Liver (tissue), 9 donors: ENCODE data around the gene CEACAM16. TPM values are rescaled to one million over a fixed set of nuclear protein-coding genes. Genes with fewer than 3 reads are reported as not detected.
A peak's percentile ranks its signal among the peaks of the same experiment; 100 is the strongest.

Experiments
- DNase-seq: peaks from one replicate; pipeline ENCODE4 v3.0.0-alpha.2; 2017; ENCODE audit warnings: low spot score
- H3K27ac ChIP-seq, 2 donors: one replicate each; pipeline ENCODE4 v1.7.0; 2013; ENCODE audit warnings: inconsistent platforms in 2 of 2, low read length in 2 of 2, control low read depth in 1 of 2, low read depth in 1 of 2, mild to moderate bottlenecking in 1 of 2
- H3K27me3 ChIP-seq, 4 donors: one replicate each; pipeline versions ENCODE4 v1.6.1 to v1.7.0; 2013; ENCODE audit warnings: low read length in 3 of 4, inconsistent platforms in 1 of 4, mild to moderate bottlenecking in 1 of 4, moderate library complexity in 1 of 4; ENCODE audit not compliant: control insufficient read depth in 4 of 4, insufficient read depth in 4 of 4
- H3K36me3 ChIP-seq, 4 donors: one replicate each; pipeline versions ENCODE4 v1.6.1 to v1.7.0; 2013; ENCODE audit warnings: low read length in 3 of 4, mild to moderate bottlenecking in 3 of 4, low read depth in 1 of 4, moderate library complexity in 1 of 4; ENCODE audit not compliant: control insufficient read depth in 4 of 4, insufficient read depth in 3 of 4
- H3K4me1 ChIP-seq, 4 donors: one replicate each; pipeline versions ENCODE4 v1.6.1 to v1.7.0; 2013; ENCODE audit warnings: low read length in 3 of 4, mild to moderate bottlenecking in 3 of 4, moderate library complexity in 1 of 4; ENCODE audit not compliant: control insufficient read depth in 4 of 4, insufficient read depth in 4 of 4
- H3K4me3 ChIP-seq, 3 donors: one replicate each; pipeline versions ENCODE4 v1.6.1 to v1.7.0; 2013; ENCODE audit warnings: low read length in 3 of 3, control low read depth in 1 of 3, low read depth in 1 of 3, mild to moderate bottlenecking in 1 of 3
- H3K9ac ChIP-seq, 2 donors: one replicate each; pipeline ENCODE4 v1.7.0; 2013; ENCODE audit warnings: low read length in 2 of 2, mild to moderate bottlenecking in 2 of 2, moderate library complexity in 2 of 2, control low read depth in 1 of 2, low read depth in 1 of 2
- H3K9me3 ChIP-seq, 4 donors: one replicate each; pipeline versions ENCODE4 v1.6.1 to v1.7.0; 2013; ENCODE audit warnings: low read length in 3 of 4; ENCODE audit not compliant: control insufficient read depth in 4 of 4
- CTCF ChIP-seq: fragments of 150-350 bp; IDR thresholded peaks from 2 replicates; pipeline ENCODE4 v1.5.1; 2017; ENCODE audit warnings: improper control_type of control experiment, low read depth, low read length; ENCODE audit not compliant: missing input control
- EGR1 ChIP-seq, 2 donors: IDR thresholded peaks; 2 replicates each; pipeline ENCODE4 v1.6.1; 2016 to 2018; ENCODE audit warnings: antibody characterized with exemption in 2 of 2, low read depth in 2 of 2
- FOXA1 ChIP-seq: IDR thresholded peaks from 2 replicates; pipeline ENCODE4 v1.6.1; 2016; ENCODE audit warnings: antibody characterized with exemption
- FOXA2 ChIP-seq: IDR thresholded peaks from 2 replicates; pipeline ENCODE4 v1.6.1; 2016; ENCODE audit warnings: antibody characterized with exemption
- GABPA ChIP-seq, 2 donors: IDR thresholded peaks in 1 of 2; conservative IDR thresholded peaks in 1 of 2; 2 replicates each; pipeline ENCODE4 v1.6.1; 2016; ENCODE audit warnings: antibody characterized with exemption in 2 of 2, mild to moderate bottlenecking in 1 of 2, moderate library complexity in 1 of 2
- HNF4A ChIP-seq, 2 donors: conservative IDR thresholded peaks; 2 replicates each; pipeline ENCODE4 v1.6.1; 2016; ENCODE audit warnings: antibody characterized with exemption in 2 of 2, mild to moderate bottlenecking in 2 of 2
- HNF4G ChIP-seq: IDR thresholded peaks from 2 replicates; pipeline ENCODE4 v1.6.1; 2016; ENCODE audit warnings: antibody characterized with exemption
- JUND ChIP-seq, 2 donors: IDR thresholded peaks; 2 replicates each; pipeline ENCODE4 v1.6.1; 2016; ENCODE audit warnings: antibody characterized with exemption in 2 of 2
- NR2F2 ChIP-seq: IDR thresholded peaks from 2 replicates; pipeline ENCODE4 v1.6.1; 2016; ENCODE audit warnings: antibody characterized with exemption
- RAD21 ChIP-seq, 2 donors: IDR thresholded peaks; 2 replicates each; pipeline ENCODE4 v1.6.1; 2016; ENCODE audit warnings: antibody characterized with exemption in 2 of 2, mild to moderate bottlenecking in 2 of 2
- REST ChIP-seq: IDR thresholded peaks from 2 replicates; pipeline ENCODE4 v1.6.1; 2016; ENCODE audit warnings: antibody characterized with exemption, mild to moderate bottlenecking
- RXRA ChIP-seq, 2 donors: IDR thresholded peaks; 2 replicates each; pipeline ENCODE4 v1.6.1; 2017 to 2018; ENCODE audit warnings: antibody characterized with exemption in 2 of 2, mild to moderate bottlenecking in 1 of 2
- SP1 ChIP-seq: IDR thresholded peaks from 2 replicates; pipeline ENCODE4 v1.6.1; 2018; ENCODE audit warnings: antibody characterized with exemption, mild to moderate bottlenecking
- TAF1 ChIP-seq: conservative IDR thresholded peaks from 2 replicates; pipeline ENCODE4 v1.6.1; 2016; ENCODE audit warnings: antibody characterized with exemption, mild to moderate bottlenecking
- YY1 ChIP-seq: IDR thresholded peaks from 2 replicates; pipeline ENCODE4 v1.6.1; 2016; ENCODE audit warnings: antibody characterized with exemption, mild to moderate bottlenecking
- WGBS: extraction: QIAGEN DNeasy Blood & Tissue Kit; methylation state at CpG from one replicate; pipeline ENCODE4 v1.1.7; 2013; 5-methylcytosine and 5-hydroxymethylcytosine counted together
- polyA plus RNA-seq, 2 donors: library from polyadenylated mRNA; stranded (reverse) in 1 of 2; unstranded in 1 of 2; fragments of 200-250 nt in 1 of 2; fragments of >200 nt in 1 of 2; fragmentation: Nextera tagmentation in 1 of 2; extraction: Ambion mirVana in 1 of 2; gene quantifications; one replicate each; pipeline versions ENCODE4 v1.2.1 to v1.2.3, GENCODE V29; 2013 to 2015
- total RNA-seq, 2 donors: library from RNA; depleted of rRNA; stranded (reverse); fragments of >200 nt; gene quantifications; one replicate each; pipeline ENCODE4 v1.2.3, GENCODE V29; 2014
- TF ChIP-seq, protein P1 (sequence below): IDR thresholded peaks from 2 replicates; pipeline ENCODE4 v1.6.1; 2016; ENCODE audit warnings: antibody characterized with exemption
- TF ChIP-seq, protein P2 (sequence below): IDR thresholded peaks from 2 replicates; pipeline ENCODE4 v1.6.1; 2016; ENCODE audit warnings: antibody characterized with exemption
- TF ChIP-seq, protein P3 (sequence below): IDR thresholded peaks from 2 replicates; pipeline ENCODE4 v1.6.1; 2016; ENCODE audit warnings: antibody characterized with exemption
- donor health status: healthy.
- donor health status: healthy.
- donor health status: healthy.
- donor health status: healthy.
- donor health status: healthy.

CEACAM16 gene
- total and polyA plus RNA-seq, 4 donors = 0.09 TPM; not detected in 3

- Histone ChIP-seq H3K36me3 (no peaks in the 10 kb centered on the region), H3K27me3 (no peaks in the 10 kb centered on the region), H3K4me3 (peak overlapping the region in 2 of 3 donors; percentile 10 to 23), H3K4me1 (peaks cover 10 to 46% (median 35%) of the 10 kb centered on the region in 4 donors), H3K9me3 (no peaks in the 10 kb centered on the region), H3K9ac (peak overlapping the region in 1 of 2 donors; percentile 5), H3K27ac (peak overlapping the region; percentile 90 to 97)
- no peak for TF ChIP-seq TAF1
- 35% methylated on average over 5 of the region's 5 CpGs for WGBS
- DNase-seq = no peak
Measured at GRCh38 chr19:44725684-44726083, 26.7 kb downstream of the CEACAM16 start.

GRCh38 chr19:44726465-44726864 is 27.5 kb downstream of the CEACAM16 start:
- no peaks in the 10 kb centered on the region for H3K36me3 ChIP-seq
- H3K4me3 ChIP-seq = peak overlapping the region in 1 of 3 donors; percentile 6
- WGBS = 44% methylated on average over 12 of the region's 12 CpGs
- no peaks in the 10 kb centered on the region for H3K9me3 ChIP-seq
- H3K27me3 ChIP-seq = no peaks in the 10 kb centered on the region
- peak overlapping the region in 1 of 2 donors; percentile 44 for H3K9ac ChIP-seq
- no peak for DNase-seq
- H3K4me1 ChIP-seq = peaks cover 9 to 46% (median 35%) of the 10 kb centered on the region in 4 donors
- TF ChIP-seq FOXA2 (no peak), TAF1 (no peak), JUND (IDR thresholded peaks at IDR 0.05) (peak in 1 of 2 donors; percentile 44), SP1 (peak; percentile 78), GABPA (IDR thresholded peaks at IDR 0.05 in 1 of 2, conservative IDR thresholded peaks at IDR 0.05 in 1 of 2) (no peak), CTCF (no peak), NR2F2 (peak; percentile 27), RAD21 (IDR thresholded peaks at IDR 0.05) (peak; percentile 7 to 51), RXRA (IDR thresholded peaks at IDR 0.05) (peak; percentile 94 to 98), YY1 (peak; percentile 88), HNF4G (peak; percentile 35), EGR1 (IDR thresholded peaks at IDR 0.05; ENCODE audit: low read depth in 2 of 2) (no peak), HNF4A (conservative IDR thresholded peaks at IDR 0.05) (peak; percentile 65 to 78), FOXA1 (no peak), REST (peak; percentile 35)
- TF ChIP-seq, protein P1, sequence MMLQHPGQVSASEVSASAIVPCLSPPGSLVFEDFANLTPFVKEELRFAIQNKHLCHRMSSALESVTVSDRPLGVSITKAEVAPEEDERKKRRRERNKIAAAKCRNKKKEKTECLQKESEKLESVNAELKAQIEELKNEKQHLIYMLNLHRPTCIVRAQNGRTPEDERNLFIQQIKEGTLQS = no peak
- TF ChIP-seq, protein P2, sequence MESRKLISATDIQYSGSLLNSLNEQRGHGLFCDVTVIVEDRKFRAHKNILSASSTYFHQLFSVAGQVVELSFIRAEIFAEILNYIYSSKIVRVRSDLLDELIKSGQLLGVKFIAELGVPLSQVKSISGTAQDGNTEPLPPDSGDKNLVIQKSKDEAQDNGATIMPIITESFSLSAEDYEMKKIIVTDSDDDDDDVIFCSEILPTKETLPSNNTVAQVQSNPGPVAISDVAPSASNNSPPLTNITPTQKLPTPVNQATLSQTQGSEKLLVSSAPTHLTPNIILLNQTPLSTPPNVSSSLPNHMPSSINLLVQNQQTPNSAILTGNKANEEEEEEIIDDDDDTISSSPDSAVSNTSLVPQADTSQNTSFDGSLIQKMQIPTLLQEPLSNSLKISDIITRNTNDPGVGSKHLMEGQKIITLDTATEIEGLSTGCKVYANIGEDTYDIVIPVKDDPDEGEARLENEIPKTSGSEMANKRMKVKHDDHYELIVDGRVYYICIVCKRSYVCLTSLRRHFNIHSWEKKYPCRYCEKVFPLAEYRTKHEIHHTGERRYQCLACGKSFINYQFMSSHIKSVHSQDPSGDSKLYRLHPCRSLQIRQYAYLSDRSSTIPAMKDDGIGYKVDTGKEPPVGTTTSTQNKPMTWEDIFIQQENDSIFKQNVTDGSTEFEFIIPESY = no peak
- TF ChIP-seq, protein P3, sequence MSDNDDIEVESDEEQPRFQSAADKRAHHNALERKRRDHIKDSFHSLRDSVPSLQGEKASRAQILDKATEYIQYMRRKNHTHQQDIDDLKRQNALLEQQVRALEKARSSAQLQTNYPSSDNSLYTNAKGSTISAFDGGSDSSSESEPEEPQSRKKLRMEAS = peak; percentile 23
- H3K27ac ChIP-seq = peak overlapping the region; percentile 90 to 97
